Calu3 (cell line): ENCODE results near the gene STXBP2. TPM values are rescaled to one million over a fixed set of nuclear protein-coding genes. Genes with fewer than 3 reads are reported as not detected.

Source experiments
- BruUV-seq: library from RNA; stranded (reverse); fragments of 400-500 nt; replicated peaks from 2 replicates; lab custom pipeline; 2021; lab: Mats Ljungman, UMichigan
- CTCF ChIA-PET: fragments of 300-600 bp; sonication (Branson Sonifier 250); formaldehyde crosslinking; loops from one replicate; lab custom pipeline; 2022; ENCODE audit warnings: antibody characterized with exemption; lab: Charles Lee
- DNase-seq: peaks from one replicate; pipeline ENCODE4 v3.0.0; 2022
- H3K27ac Mint-ChIP-seq: one replicate; pipeline ENCODE4 v1.8.0; 2022; ENCODE audit warnings: mixed read lengths; ENCODE audit not compliant: unreplicated experiment
- H3K27me3 Mint-ChIP-seq: one replicate; pipeline ENCODE4 v1.8.0; 2022; ENCODE audit warnings: mixed read lengths; ENCODE audit not compliant: unreplicated experiment
- H3K36me3 Mint-ChIP-seq: one replicate; pipeline ENCODE4 v1.8.0; 2022; ENCODE audit warnings: mild to moderate bottlenecking, moderate library complexity, mixed read lengths; ENCODE audit not compliant: insufficient read depth, unreplicated experiment
- H3K4me1 Mint-ChIP-seq: one replicate; pipeline ENCODE4 v1.8.0; 2022; ENCODE audit warnings: mild to moderate bottlenecking, low read depth, mixed read lengths; ENCODE audit not compliant: unreplicated experiment
- H3K4me3 Mint-ChIP-seq: one replicate; pipeline ENCODE4 v1.8.0; 2022; ENCODE audit warnings: mild to moderate bottlenecking, low read depth, moderate library complexity, mixed read lengths; ENCODE audit not compliant: unreplicated experiment
- H3K9me3 Mint-ChIP-seq: one replicate; pipeline ENCODE4 v1.8.0; 2022; ENCODE audit warnings: low read depth, mixed read lengths; ENCODE audit not compliant: unreplicated experiment
- CTCF ChIP-seq: fragments of 200-600 bp; IDR thresholded peaks from one replicate; pipeline ENCODE4 v1.8.0; 2022; ENCODE audit warnings: antibody characterized with exemption; ENCODE audit not compliant: unreplicated experiment
- intact Hi-C: fragments of 100-400 bp; cut with micrococcal nuclease; formaldehyde crosslinking; loops from one replicate; pipeline ENCODE4 v1.10.0; 2022; ENCODE audit not compliant: unreplicated experiment
- total RNA-seq: library from RNA; stranded (reverse); gene quantifications from 2 replicates; pipeline ENCODE4 v1.2.3, GENCODE V29; 2022

Gene STXBP2
- total RNA-seq, 1 experiment from 2014 or later = 132 TPM

GRCh38 chr19:7617735-7618134 lies 19.2 kb upstream of the STXBP2 start:
- intact Hi-C loops = no loop called here
- BruUV-seq = no TSS peak
- CTCF ChIA-PET = interaction anchor here (2.1 kb wide), 1 partner anchor 49 kb away, joined by 8 read pairs; no protein-coding TSS in a partner anchor
- Mint-ChIP-seq H3K27me3 (no peaks in the 10 kb centered on the region), H3K9me3 (no peaks in the 10 kb centered on the region), H3K27ac (peak overlapping the region; percentile 90), H3K4me3 (no peak overlapping the region), H3K36me3 (peaks cover 48% of the 10 kb centered on the region), H3K4me1 (peaks cover 13% of the 10 kb centered on the region)
- TF ChIP-seq CTCF = no peak
- DNase-seq = no peak

GRCh38 chr19:7618348-7618747 lies 18.6 kb upstream of the STXBP2 start:
- no peak for TF ChIP-seq CTCF
- Mint-ChIP-seq H3K4me1 (peaks cover 13% of the 10 kb centered on the region), H3K36me3 (peaks cover 48% of the 10 kb centered on the region), H3K9me3 (no peaks in the 10 kb centered on the region), H3K27ac (peak overlapping the region; percentile 90), H3K27me3 (no peaks in the 10 kb centered on the region), H3K4me3 (peak overlapping the region; percentile 43)
- CTCF ChIA-PET = interaction anchor here (2.1 kb wide), 1 partner anchor 50 kb away, joined by 8 read pairs; no protein-coding TSS in a partner anchor
- DNase-seq = peak; percentile 34
- BruUV-seq = no TSS peak
- intact Hi-C loops = no loop called here

- CTCF ChIA-PET = interaction anchor here (0.6 to 2.1 kb wide), 3 partner anchors 11 to 62 kb away, joined by 3 to 8 read pairs (median 3); partner anchors contain the start of genes PET100 and TRAPPC5
- intact Hi-C loops = no loop called here
- peaks cover 49% of the 10 kb centered on the region for H3K36me3 Mint-ChIP-seq
- no peaks in the 10 kb centered on the region for H3K27me3 Mint-ChIP-seq
- BruUV-seq = no TSS peak
- H3K27ac Mint-ChIP-seq = peak overlapping the region; percentile 90
- H3K4me1 Mint-ChIP-seq = peaks cover 13% of the 10 kb centered on the region
- DNase-seq = peak; percentile 83
- peak overlapping the region; percentile 43 for H3K4me3 Mint-ChIP-seq
- TF ChIP-seq CTCF = no peak
- no peaks in the 10 kb centered on the region for H3K9me3 Mint-ChIP-seq
These were observed 18.0 kb upstream of the STXBP2 start for GRCh38 chr19:7618771-7619510.

- H3K27me3 Mint-ChIP-seq = no peaks in the 10 kb centered on the region
- H3K4me3 Mint-ChIP-seq = no peak overlapping the region
- no peak for DNase-seq
- BruUV-seq = TSS peak; percentile 36
- H3K4me1 Mint-ChIP-seq = peaks cover 13% of the 10 kb centered on the region
- no peak overlapping the region for H3K27ac Mint-ChIP-seq
- intact Hi-C loops = no loop called here
- H3K9me3 Mint-ChIP-seq = no peaks in the 10 kb centered on the region
- peaks cover 50% of the 10 kb centered on the region for H3K36me3 Mint-ChIP-seq
- CTCF ChIA-PET = interaction anchor here (0.6 to 2.1 kb wide), 3 partner anchors 10 to 61 kb away, joined by 3 to 8 read pairs (median 3); partner anchors contain the start of genes PET100 and TRAPPC5
- no peak for TF ChIP-seq CTCF
These were observed 17.1 kb upstream of the STXBP2 start for GRCh38 chr19:7619671-7620441.
